ENCODE results near the gene PFDN6.

Gene PFDN6

GRCh38 chr6:33248932-33249731, 40.3 kb upstream of the PFDN6 start:
- Histone ChIP-seq H3K36me3 (no peaks in the 10 kb centered on the region), H3K4me3 (ENCODE audit: low read depth, low read length) (peak overlapping the region; percentile 72), H3K4me1 (peaks cover 12% of the 10 kb centered on the region), H3K27me3 (no peaks in the 10 kb centered on the region), H3K9me3 (no peaks in the 10 kb centered on the region)
- DNase-seq, result peak; percentile 98
- no peak for TF ChIP-seq CTCF (IDR thresholded peaks at IDR 0.05; ENCODE audit: low read depth, low read length)

- Histone ChIP-seq H3K9me3 (no peaks in the 10 kb centered on the region), H3K4me3 (ENCODE audit: low read depth, low read length) (peak overlapping the region; percentile 72), H3K36me3 (no peaks in the 10 kb centered on the region), H3K4me1 (peaks cover 12% of the 10 kb centered on the region), H3K27me3 (no peaks in the 10 kb centered on the region)
- TF ChIP-seq CTCF (IDR thresholded peaks at IDR 0.05; ENCODE audit: low read depth, low read length), result no peak
- peak; percentile 83 for DNase-seq
These were observed 39.4 kb upstream of the PFDN6 start for GRCh38 chr6:33249732-33250630.

- Histone ChIP-seq H3K4me3 (ENCODE audit: low read depth, low read length) (no peak overlapping the region), H3K4me1 (peaks cover 12% of the 10 kb centered on the region), H3K27me3 (no peaks in the 10 kb centered on the region), H3K9me3 (no peaks in the 10 kb centered on the region), H3K36me3 (no peaks in the 10 kb centered on the region)
- no peak for DNase-seq
- no peak for TF ChIP-seq CTCF (IDR thresholded peaks at IDR 0.05; ENCODE audit: low read depth, low read length)
These were observed 38.7 kb upstream of the PFDN6 start for GRCh38 chr6:33250731-33251130.

- Histone ChIP-seq H3K9me3 (no peaks in the 10 kb centered on the region), H3K27me3 (no peaks in the 10 kb centered on the region), H3K4me3 (ENCODE audit: low read depth, low read length) (no peak overlapping the region), H3K36me3 (no peaks in the 10 kb centered on the region), H3K4me1 (peaks cover 12% of the 10 kb centered on the region)
- TF ChIP-seq CTCF (IDR thresholded peaks at IDR 0.05; ENCODE audit: low read depth, low read length), result no peak; the same call in 1 of the 2 replicates
- DNase-seq, result no peak
These were observed 37.9 kb upstream of the PFDN6 start for GRCh38 chr6:33251395-33252012.

GRCh38 chr6:33252759-33253158, 36.6 kb upstream of the PFDN6 start:
- no peak overlapping the region for H3K4me3 ChIP-seq (ENCODE audit: low read depth, low read length)
- no peak for TF ChIP-seq CTCF (IDR thresholded peaks at IDR 0.05; ENCODE audit: low read depth, low read length)
- no peak for DNase-seq
- H3K27me3 ChIP-seq, result no peaks in the 10 kb centered on the region
- H3K4me1 ChIP-seq, result peaks cover 12% of the 10 kb centered on the region
- H3K36me3 ChIP-seq, result peaks cover 4% of the 10 kb centered on the region; the same call in 1 of the 2 replicates
- H3K9me3 ChIP-seq, result no peaks in the 10 kb centered on the region
